Measurements from ENCODE around the gene FAM98A.

The FAM98A gene

DNA sequence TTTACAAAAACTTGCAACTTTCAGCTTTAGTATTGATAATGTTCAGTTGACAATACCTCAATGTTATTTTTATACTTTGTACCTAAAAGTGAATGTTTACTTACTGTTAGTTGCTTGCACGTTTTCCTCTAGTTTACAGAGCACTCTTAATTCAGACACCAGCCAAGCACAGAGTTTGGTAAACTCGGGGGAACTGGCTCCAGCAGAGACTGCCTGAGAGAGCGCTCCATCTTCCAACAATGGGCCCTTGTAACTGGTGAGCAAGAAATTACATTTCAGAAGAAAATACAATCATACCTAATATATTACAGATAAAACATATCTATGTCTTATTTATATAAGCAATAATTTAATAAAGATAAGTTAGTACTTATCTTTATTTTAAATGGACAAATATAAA, 3.7 kb downstream of the FAM98A start:
- no peak for DNase-seq

DNA sequence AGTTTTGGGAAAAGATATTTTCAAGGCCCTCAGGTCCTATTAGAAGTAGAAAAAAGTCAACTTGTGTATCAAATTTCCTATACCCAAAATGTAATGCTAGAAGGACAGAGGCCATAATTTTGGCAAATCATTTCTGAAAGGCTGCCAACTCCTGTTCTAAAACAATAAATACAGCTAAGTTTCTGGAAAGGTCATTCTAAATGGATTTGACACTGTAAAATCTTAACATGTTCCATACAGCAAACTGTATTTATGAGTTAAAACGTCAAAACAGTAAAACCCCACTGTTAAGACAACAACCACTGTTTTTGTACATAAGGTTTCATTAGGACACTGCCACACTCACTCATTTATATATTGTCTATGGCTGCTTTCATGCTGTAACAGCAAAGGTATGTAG, 9.7 kb downstream of the FAM98A start:
- no peak for DNase-seq

GRCh38 chr2:33588232-33588631, 10.9 kb downstream of the FAM98A start:
- DNase-seq = no peak

GRCh38 chr2:33586766-33587165, 12.3 kb downstream of the FAM98A start:
- DNase-seq = no peak

DNA sequence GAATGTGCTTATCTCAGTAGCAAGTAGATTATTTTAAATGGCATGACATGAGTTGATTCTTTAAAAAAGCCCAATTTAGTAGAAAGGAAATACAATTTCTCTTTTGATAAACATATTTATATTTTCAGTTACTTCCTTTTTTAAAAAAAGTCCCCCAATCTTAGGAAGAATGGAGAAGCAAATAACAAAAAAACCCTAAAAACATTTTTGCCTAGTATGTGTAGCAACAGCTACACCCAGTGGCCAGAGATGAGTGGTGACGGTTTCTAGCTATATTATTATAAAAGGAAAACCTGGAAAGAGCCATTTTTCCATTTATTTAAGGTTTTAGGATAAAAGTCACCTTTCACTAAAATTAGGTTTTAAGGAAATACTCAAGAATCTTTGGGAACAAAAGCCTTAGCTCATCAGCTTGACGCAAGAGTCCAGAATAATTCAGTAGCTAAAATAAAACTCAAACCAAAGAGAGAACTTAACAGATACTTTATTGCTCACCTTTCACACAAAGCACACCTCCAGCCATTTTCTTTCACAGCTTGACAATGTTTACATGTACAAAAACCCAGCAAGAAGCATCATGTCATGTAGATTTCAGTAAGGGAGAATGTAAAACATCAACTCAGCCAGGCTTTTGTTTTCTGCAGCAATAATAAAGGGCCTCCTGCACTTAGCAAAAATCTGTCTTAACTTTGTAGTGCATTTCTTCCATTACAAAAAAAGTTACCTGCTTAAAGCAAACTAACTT, 15.7 kb downstream of the FAM98A start:
- peak; percentile 30 to 53 for DNase-seq

GRCh38 chr2:33581872-33582271, 17.2 kb downstream of the FAM98A start:
- no peak for DNase-seq

DNA sequence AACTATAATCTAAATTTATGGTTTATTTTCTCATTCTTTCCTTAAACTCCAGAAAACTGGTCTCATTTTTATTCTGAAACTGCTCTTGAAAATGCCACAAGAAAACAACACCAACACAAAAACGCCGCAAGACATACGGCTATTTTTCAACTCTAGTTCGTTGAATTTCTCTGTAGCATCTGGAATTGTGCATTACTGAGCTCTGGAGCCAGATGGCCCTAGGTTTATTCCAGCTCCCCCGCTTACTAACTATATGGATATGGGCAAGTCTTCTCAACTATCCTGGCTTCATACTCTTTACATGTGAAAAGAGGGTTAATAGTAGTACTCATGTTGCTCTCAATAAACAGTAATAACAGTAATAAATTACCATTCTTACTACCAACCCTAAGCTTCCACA, 19.9 kb downstream of the FAM98A start:
- no peak for DNase-seq

DNA sequence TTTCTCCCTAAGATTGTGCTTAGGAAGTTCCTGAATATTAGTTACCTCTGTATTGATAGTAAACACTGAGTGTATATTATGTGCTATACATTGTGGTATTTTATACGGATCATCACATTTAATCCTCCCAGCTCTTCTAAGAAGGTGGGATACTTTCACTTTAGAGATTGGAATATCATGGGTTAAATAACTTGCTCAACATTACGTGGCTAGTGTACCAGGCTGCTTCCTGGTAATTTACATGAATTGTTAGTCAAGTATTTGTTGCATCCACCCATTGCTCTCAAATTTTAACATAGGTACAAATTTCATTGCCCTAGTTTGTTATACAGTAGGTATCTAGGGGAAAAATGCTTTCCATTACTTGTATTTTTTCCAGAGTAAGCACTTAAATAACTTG, 21.4 kb downstream of the FAM98A start:
- no peak for DNase-seq

DNA sequence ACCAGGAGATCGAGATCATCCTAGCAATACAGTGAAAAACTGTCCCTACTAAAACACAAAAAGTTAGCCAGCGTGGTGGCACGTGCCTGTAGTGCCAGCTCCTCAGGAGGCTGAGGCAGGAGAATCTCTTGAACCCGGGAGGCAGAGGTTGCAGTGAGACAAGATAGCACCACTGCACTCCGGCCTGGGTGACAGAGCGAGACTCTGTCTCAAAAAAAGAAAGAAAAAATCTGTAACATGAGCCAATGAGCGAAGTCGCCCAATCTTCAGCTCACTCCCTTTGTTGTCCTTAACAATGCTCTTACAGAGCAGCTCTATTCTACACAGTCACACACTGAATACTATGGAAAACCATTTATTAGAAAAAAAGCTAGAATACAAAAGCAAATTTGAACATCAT, 22.0 kb downstream of the FAM98A start:
- no peak for DNase-seq

DNA sequence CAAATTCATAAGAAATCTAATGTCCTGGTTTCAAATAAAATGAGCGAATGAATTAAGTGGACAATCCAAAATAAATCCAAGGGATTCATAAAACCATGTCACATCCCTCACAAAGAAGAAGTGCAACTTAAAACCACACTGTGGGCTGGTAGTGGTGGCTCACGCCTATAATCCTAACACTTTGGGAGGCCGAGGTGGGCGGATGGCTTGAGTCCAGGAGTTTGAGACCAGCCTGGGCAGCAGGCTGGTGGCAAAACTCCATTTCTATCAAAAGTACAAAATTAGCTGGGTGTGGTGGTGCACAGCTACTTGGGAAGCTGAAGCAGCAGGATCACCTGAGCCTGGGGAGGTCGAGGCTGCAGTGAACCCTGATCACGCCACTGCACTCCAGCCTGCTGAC, 25.4 kb downstream of the FAM98A start:
- no peak for DNase-seq

- DNase-seq = no peak
Measured at GRCh38 chr2:33570681-33571080, 28.4 kb downstream of the FAM98A start.

- no peak for DNase-seq
Measured at GRCh38 chr2:33561872-33562271, 37.2 kb downstream of the FAM98A start.

DNA sequence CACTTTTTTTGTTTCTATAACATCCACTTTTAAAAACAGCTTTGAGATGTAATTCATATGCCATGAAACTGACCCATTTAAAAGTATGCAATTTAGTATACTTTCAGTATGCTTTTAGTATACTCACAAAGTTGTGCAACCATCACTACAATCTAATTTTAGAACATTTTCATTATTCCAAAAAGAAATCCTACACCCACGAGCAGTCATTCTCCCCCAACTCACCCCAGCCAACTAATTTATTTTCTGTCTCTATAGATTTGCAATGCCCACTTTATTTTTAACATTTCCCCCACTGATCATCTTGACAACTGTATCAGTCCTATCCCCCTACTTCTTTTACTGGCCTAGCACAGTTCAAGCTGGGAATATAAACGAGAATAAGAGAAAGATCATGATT, 39.1 kb downstream of the FAM98A start:
- no peak for DNase-seq

GRCh38 chr2:33559328-33559727, 39.8 kb downstream of the FAM98A start:
- DNase-seq = no peak

GRCh38 chr2:33555681-33556080, 43.4 kb downstream of the FAM98A start:
- DNase-seq = no peak

DNA sequence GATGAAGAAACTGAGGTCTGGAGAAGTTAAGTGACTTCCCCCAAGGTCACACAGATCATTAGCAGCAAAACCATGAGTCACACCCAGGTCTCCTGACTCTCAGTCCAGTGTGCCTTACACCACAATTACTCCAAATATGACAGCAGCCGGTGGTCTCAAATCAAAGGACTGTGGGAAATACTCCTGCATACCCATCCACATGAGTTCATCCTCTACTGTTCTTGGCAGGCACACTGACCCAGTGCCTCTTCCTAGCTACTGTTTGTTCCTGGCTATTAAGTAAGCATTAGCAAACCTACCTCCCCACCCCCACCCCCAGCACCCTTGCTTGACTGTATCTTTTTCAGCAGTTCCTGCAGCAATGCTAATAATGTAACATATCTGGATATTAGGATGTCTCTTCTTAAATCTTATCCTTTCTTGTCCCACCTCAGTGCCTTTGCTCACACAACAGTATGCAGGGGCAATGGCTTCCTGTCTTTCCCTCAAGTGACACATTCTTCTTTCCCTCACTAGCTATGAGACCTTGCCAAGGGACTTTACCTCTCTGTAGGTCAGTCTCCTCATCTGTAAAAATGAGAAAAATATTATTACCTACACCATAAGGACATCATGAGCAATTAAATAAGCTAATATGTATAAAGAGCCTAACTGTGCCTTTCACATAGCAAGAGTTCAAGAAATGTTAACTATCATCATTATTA, 46.2 kb downstream of the FAM98A start:
- DNase-seq = no peak

- DNase-seq = no peak
Measured at GRCh38 chr2:33550206-33550605, 48.9 kb downstream of the FAM98A start.

DNA sequence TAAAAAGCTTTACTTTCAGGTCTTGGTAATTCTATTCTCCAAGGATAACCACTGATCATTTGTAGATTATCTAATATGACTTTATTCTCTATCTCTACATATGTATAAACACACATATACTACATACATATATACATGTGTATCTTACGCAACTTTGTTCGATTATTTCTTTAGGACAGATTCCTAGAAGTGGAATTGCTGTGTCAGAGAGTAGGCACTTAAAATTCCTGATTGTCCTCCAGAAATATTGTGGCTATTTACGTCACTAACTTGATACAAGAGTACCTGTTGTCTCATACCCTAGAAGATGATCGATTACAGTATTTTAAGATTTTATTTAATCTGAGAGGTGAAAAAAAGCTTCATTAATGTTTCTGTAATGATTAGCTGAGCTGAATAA, 57.9 kb downstream of the FAM98A start:
- no peak for DNase-seq

DNA sequence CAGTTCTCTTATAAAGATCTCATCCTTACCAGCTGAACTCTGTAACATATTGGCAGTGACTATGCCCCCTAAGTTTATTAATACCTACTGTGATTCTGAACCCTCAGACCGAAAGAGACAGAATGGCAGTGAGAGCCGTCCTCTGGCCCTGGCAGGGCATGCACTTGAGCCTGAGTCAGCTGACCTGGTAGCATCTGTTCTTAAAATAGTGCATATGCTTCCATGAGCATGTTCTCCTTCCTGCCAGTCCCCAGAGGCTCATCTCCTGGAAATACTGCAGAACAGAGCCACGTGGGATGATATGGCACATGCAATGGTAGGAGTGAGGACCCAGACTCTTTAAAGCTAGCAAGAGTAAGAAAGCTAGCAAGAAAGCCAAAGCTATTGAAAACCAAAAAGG, 63.7 kb downstream of the FAM98A start:
- DNase-seq = no peak
